Fibroblast of villous mesenchyme (primary cell): ENCODE measurements around the gene B3GNT4. TPM values are rescaled to one million over a fixed set of nuclear protein-coding genes. Genes with fewer than 3 reads are reported as not detected.

ENCODE experiments used
- DNase-seq: peaks from one replicate; pipeline ENCODE4 v3.0.0-alpha.2; 2010; ENCODE audit warnings: low read depth
- H3K4me3 ChIP-seq: 2 replicates; pipeline ENCODE4 v1.5.1; 2011; ENCODE audit warnings: low read depth, mild to moderate bottlenecking, low read length
- CTCF ChIP-seq: IDR thresholded peaks from 2 replicates; pipeline ENCODE4 v1.5.1; 2012; ENCODE audit warnings: low read depth, mild to moderate bottlenecking, low read length; ENCODE audit not compliant: insufficient read depth
- total RNA-seq: library from RNA; depleted of rRNA; stranded (reverse); fragments of >200 nt; gene quantifications from 2 replicates; pipeline ENCODE4 v1.2.3, GENCODE V29; 2012

Gene B3GNT4
- total RNA-seq, 1 donor, result under 0.01 TPM

- TF ChIP-seq CTCF, result no peak
- no peak overlapping the region for H3K4me3 ChIP-seq
- DNase-seq, result no peak
Measured at GRCh38 chr12:122232691-122233090, 29.2 kb downstream of the B3GNT4 start.

GRCh38 chr12:122235741-122236140, 32.2 kb downstream of the B3GNT4 start:
- DNase-seq, result no peak
- no peak overlapping the region for H3K4me3 ChIP-seq
- no peak for TF ChIP-seq CTCF

GRCh38 chr12:122238861-122239260, 35.4 kb downstream of the B3GNT4 start:
- DNase-seq, result no peak
- TF ChIP-seq CTCF, result no peak
- no peak overlapping the region for H3K4me3 ChIP-seq

GRCh38 chr12:122243965-122244364, 40.5 kb downstream of the B3GNT4 start:
- no peak overlapping the region for H3K4me3 ChIP-seq
- DNase-seq, result no peak
- TF ChIP-seq CTCF, result no peak

GRCh38 chr12:122244565-122245371, 41.3 kb downstream of the B3GNT4 start:
- DNase-seq, result no peak
- no peak for TF ChIP-seq CTCF
- H3K4me3 ChIP-seq, result no peak overlapping the region

GRCh38 chr12:122245553-122245952, 42.0 kb downstream of the B3GNT4 start:
- DNase-seq, result no peak
- no peak for TF ChIP-seq CTCF
- H3K4me3 ChIP-seq, result no peak overlapping the region

GRCh38 chr12:122250047-122250446, 46.5 kb downstream of the B3GNT4 start:
- DNase-seq, result no peak
- no peak overlapping the region for H3K4me3 ChIP-seq
- TF ChIP-seq CTCF, result no peak
